Upper lobe of left lung (tissue), 6 donors: Measurements from ENCODE around the gene MARCKS. TPM values are rescaled to one million over a fixed set of nuclear protein-coding genes. Genes with fewer than 3 reads are reported as not detected.

Experiments used
- ATAC-seq, 2 donors: fragments of 200-7000 bp; cut with Tn5 transposase; one replicate each; pipeline ENCODE4 v1.9.1; 2022; ENCODE audit warnings: mild to moderate bottlenecking in 2 of 2, moderate library complexity in 2 of 2; ENCODE audit not compliant: low FRiP score in 2 of 2
- DNase-seq, 2 donors: peaks; one replicate each; pipeline ENCODE4 v3.0.0-alpha.2; 2019 to 2020
- H3K27ac ChIP-seq, 4 donors: fragments of 200-600 bp; sonication (generic); one replicate each; pipeline ENCODE4 v1.5.1; 2016 to 2019
- H3K27me3 ChIP-seq, 4 donors: fragments of 200-600 bp; sonication (generic); one replicate each; pipeline ENCODE4 v1.5.1; 2017 to 2019
- H3K36me3 ChIP-seq, 4 donors: fragments of 200-600 bp; sonication (generic); one replicate each; pipeline ENCODE4 v1.5.1; 2016 to 2019
- H3K4me1 ChIP-seq, 4 donors: fragments of 200-600 bp; sonication (generic); one replicate each; pipeline ENCODE4 v1.5.1; 2018 to 2019
- H3K4me3 ChIP-seq, 4 donors: fragments of 200-600 bp; sonication (generic); one replicate each; pipeline ENCODE4 v1.5.1; 2017 to 2019; ENCODE audit warnings: mild to moderate bottlenecking in 2 of 4, moderate library complexity in 1 of 4
- H3K9me3 ChIP-seq, 4 donors: fragments of 200-600 bp; sonication (generic); one replicate each; pipeline ENCODE4 v1.5.1; 2018 to 2019
- CTCF ChIP-seq, 6 experiments: fragments of 450-650 bp in 4 of 6; fragments of 200-600 bp in 2 of 6; sonication (generic) in 2 of 6; IDR thresholded peaks; one replicate each; pipeline ENCODE4 v1.5.1; 2016 to 2019; ENCODE audit warnings: antibody characterized with exemption in 6 of 6
- EP300 ChIP-seq, 4 donors: sonication (generic); formaldehyde crosslinking; IDR thresholded peaks; one replicate each; pipeline ENCODE4 v1.5.1; 2017; ENCODE audit warnings: antibody characterized with exemption in 4 of 4, control low read depth in 2 of 4
- POLR2A ChIP-seq, 4 donors: fragments of 450-650 bp; IDR thresholded peaks; one replicate each; pipeline ENCODE4 v1.5.1; 2016 to 2017; ENCODE audit warnings: antibody characterized with exemption in 4 of 4, mild to moderate bottlenecking in 2 of 4
- POLR2AphosphoS5 ChIP-seq, 2 donors: sonication (generic); formaldehyde crosslinking; IDR thresholded peaks; one replicate each; pipeline ENCODE4 v1.5.1; 2017; ENCODE audit warnings: antibody characterized with exemption in 2 of 2
- WGBS, 2 donors: methylation state at CpG; one replicate each; pipeline ENCODE4 v1.1.5; 2017 to 2018; 5-methylcytosine and 5-hydroxymethylcytosine counted together
- total RNA-seq, 6 donors: library from RNA; depleted of rRNA in 4 of 6; stranded (reverse); fragments of >200 nt in 4 of 6; gene quantifications; one replicate each; pipeline versions ENCODE4 v1.1.0 to v1.2.1, GENCODE V29; 2016 to 2021
- donor health status: DM: no; HTN: no; CAD: no; lungs with moderate emphysema.
- donor health status: DM: no; HTN: yes; CAD: no; lungs with severe emphysema.

MARCKS gene
- total RNA-seq, 6 donors from 2014 or later, result 26.3 to 85.8 (median 42.2) TPM

- Histone ChIP-seq H3K4me1 (no peaks in the 10 kb centered on the region), H3K9me3 (no peaks in the 10 kb centered on the region), H3K27me3 (no peaks in the 10 kb centered on the region), H3K4me3 (no peak overlapping the region), H3K36me3 (no peaks in the 10 kb centered on the region), H3K27ac (no peak overlapping the region)
- no peak for DNase-seq
- no peak for TF ChIP-seq EP300 (IDR thresholded peaks at IDR 0.05)
- TF ChIP-seq CTCF (IDR thresholded peaks at IDR 0.05), result no peak
- no peak for TF ChIP-seq POLR2A (IDR thresholded peaks at IDR 0.05)
- no peak for TF ChIP-seq POLR2AphosphoS5 (IDR thresholded peaks at IDR 0.05)
- no peak for ATAC-seq
These were observed 8.9 kb upstream of the MARCKS start for GRCh38 chr6:113848280-113848679.

- DNase-seq (no peak), ATAC-seq (no peak)
- H3K36me3 ChIP-seq, result no peaks in the 10 kb centered on the region
- H3K27me3 ChIP-seq, result no peaks in the 10 kb centered on the region
- H3K9me3 ChIP-seq, result no peaks in the 10 kb centered on the region
- H3K4me1 ChIP-seq, result no peaks in the 10 kb centered on the region
- no peak overlapping the region for H3K27ac ChIP-seq
- WGBS, 2 donors, result 94 to 100% methylated on average over 1 of the region's 1 CpG
- TF ChIP-seq POLR2A (IDR thresholded peaks at IDR 0.05) (no peak), CTCF (IDR thresholded peaks at IDR 0.05) (no peak), POLR2AphosphoS5 (IDR thresholded peaks at IDR 0.05) (no peak), EP300 (IDR thresholded peaks at IDR 0.05) (no peak)
- H3K4me3 ChIP-seq, result no peak overlapping the region
These were observed 8.3 kb upstream of the MARCKS start for GRCh38 chr6:113848811-113849210.

GRCh38 chr6:113853252-113853651, 3.9 kb upstream of the MARCKS start:
- ATAC-seq (no peak), DNase-seq (no peak)
- peaks cover 0 to 32% (median 7%) of the 10 kb centered on the region in 4 donors for H3K4me1 ChIP-seq
- H3K4me3 ChIP-seq, result no peak overlapping the region
- H3K9me3 ChIP-seq, result no peaks in the 10 kb centered on the region
- no peak for TF ChIP-seq EP300 (IDR thresholded peaks at IDR 0.05)
- no peak for TF ChIP-seq POLR2A (IDR thresholded peaks at IDR 0.05)
- TF ChIP-seq POLR2AphosphoS5 (IDR thresholded peaks at IDR 0.05), result no peak
- no peak for TF ChIP-seq CTCF (IDR thresholded peaks at IDR 0.05)
- no peak overlapping the region for H3K27ac ChIP-seq
- WGBS, 2 donors, result 90% methylated on average over 3 of the region's 3 CpGs
- H3K27me3 ChIP-seq, result no peaks in the 10 kb centered on the region
- H3K36me3 ChIP-seq, result no peaks in the 10 kb centered on the region

GRCh38 chr6:113854531-113855499, 2.3 kb upstream of the MARCKS start:
- 2 to 3% methylated on average over 41 to 53 of the region's 56 CpGs for WGBS, 2 donors
- no peak for TF ChIP-seq CTCF (IDR thresholded peaks at IDR 0.05)
- no peak for TF ChIP-seq EP300 (IDR thresholded peaks at IDR 0.05)
- no peak for TF ChIP-seq POLR2A (IDR thresholded peaks at IDR 0.05)
- TF ChIP-seq POLR2AphosphoS5 (IDR thresholded peaks at IDR 0.05), result no peak
- Histone ChIP-seq H3K4me1 (peaks cover 0 to 46% (median 11%) of the 10 kb centered on the region in 4 donors), H3K36me3 (no peaks in the 10 kb centered on the region), H3K27ac (peak overlapping the region; percentile 86 to 96 (median 92)), H3K9me3 (no peaks in the 10 kb centered on the region), H3K27me3 (no peaks in the 10 kb centered on the region), H3K4me3 (peak overlapping the region; percentile 23 to 77 (median 56))
- ATAC-seq (peak; percentile 46 to 48), DNase-seq (peak; percentile 58 to 92)
